ENCODE measurements around the gene POC1A. TPM values are rescaled to one million over a fixed set of nuclear protein-coding genes. Genes with fewer than 3 reads are reported as not detected.

POC1A gene
- total and polyA plus RNA-seq, 2 of the 8 experiments (the other 6 are each of a cell fraction or from before 2014, with no cell fraction given): 35.7 to 39.2 TPM

- CTCF ChIA-PET (ENCODE audit: partially characterized antibody): interaction anchor here (1.2 to 9.4 kb wide), 11 partner anchors 10 to 112 kb away, joined by 3 to 124 read pairs (median 9); partner anchors contain the start of gene DUSP7
- no peaks in the 10 kb centered on the region for H3K79me2 ChIP-seq (ENCODE audit: control insufficient read depth in 1 of 2, insufficient read depth in 2 of 2, low read length in 2 of 2)
- no peak for FAIRE-seq
- TF ChIP-seq SIRT6 (IDR thresholded peaks at IDR 0.05; ENCODE audit: low read length): no peak
- TF ChIP-seq SP4 (IDR thresholded peaks at IDR 0.05; ENCODE audit: low read length): no peak
- TF ChIP-seq HDAC2 (IDR thresholded peaks at IDR 0.05; ENCODE audit: borderline replicate concordance in 1 of 2, low read depth in 2 of 2, low read length in 2 of 2): no peak
- no peak for TF ChIP-seq TAF7 (optimal IDR thresholded peaks at IDR 0.05; ENCODE audit: borderline replicate concordance, low read depth, low read length)
- no peak for TF ChIP-seq BRCA1 (IDR thresholded peaks at IDR 0.05; ENCODE audit: low read depth, low read length)
- TF ChIP-seq MAFK (IDR thresholded peaks at IDR 0.05; ENCODE audit: low read depth, low read length): no peak
- TF ChIP-seq NRF1 (IDR thresholded peaks at IDR 0.05; ENCODE audit: low read depth, low read length): no peak
- TF ChIP-seq GABPA (IDR thresholded peaks at IDR 0.05; ENCODE audit: borderline replicate concordance, insufficient read depth, low read length): no peak
- TF ChIP-seq EGR1 (IDR thresholded peaks at IDR 0.05; ENCODE audit: borderline replicate concordance, low read depth, low read length): no peak
- no peak for TF ChIP-seq RFX5 (IDR thresholded peaks at IDR 0.05; ENCODE audit: borderline replicate concordance, low read depth, low read length)
- no peak for TF ChIP-seq GTF2F1 (IDR thresholded peaks at IDR 0.05; ENCODE audit: borderline replicate concordance, low read depth, low read length)
Observed at GRCh38 chr3:52032702-52033408, 121.4 kb downstream of the POC1A start.

More at GRCh38 chr3:52032702-52033408, 121.4 kb downstream of the POC1A start:
- Histone ChIP-seq H3K9ac (replicated peaks in 1 of 4; ENCODE audit: extremely low read depth in 1 of 4, low read depth in 3 of 4, low read length in 3 of 4) (no peak overlapping the region), H3K4ac (replicated peaks; ENCODE audit: insufficient read length, low read depth, low read length) (no peak overlapping the region), H2BK12ac (ENCODE audit: low read depth, low read length) (no peak overlapping the region), H3K56ac (replicated peaks; ENCODE audit: insufficient read length, low read depth, low read length) (no peak overlapping the region), H3K18ac (ENCODE audit: extremely low read depth, low read length) (no peak overlapping the region), H3K36me3 (ENCODE audit: control insufficient read depth in 2 of 4, insufficient read depth in 4 of 4, low read length in 3 of 4) (no peaks in the 10 kb centered on the region), H2AFZ (ENCODE audit: low read length) (no peak overlapping the region), H4K8ac (ENCODE audit: extremely low read depth, insufficient read depth, low read length) (no peak overlapping the region; the same call in 1 of the 2 replicates), H3K79me1 (ENCODE audit: low read depth, low read length) (no peaks in the 10 kb centered on the region), H3K23me2 (ENCODE audit: low read depth, low read length) (no peaks in the 10 kb centered on the region), H3K4me2 (ENCODE audit: insufficient read depth in 1 of 2, low read depth in 2 of 2, low read length in 2 of 2) (no peak overlapping the region), H2BK5ac (ENCODE audit: low read depth, low read length) (no peak overlapping the region; the same call in 1 of the 2 replicates), H4K20me1 (replicated peaks in 1 of 2; ENCODE audit: control insufficient read depth in 1 of 2, insufficient read depth in 2 of 2, low read length in 2 of 2) (no peaks in the 10 kb centered on the region), H3K27ac (ENCODE audit: low read depth, low read length) (no peak overlapping the region), H3K27me3 (replicated peaks in 1 of 4; ENCODE audit: control insufficient read depth in 3 of 4, extremely low read depth in 1 of 4, insufficient read depth in 3 of 4, low read length in 3 of 4) (no peaks in the 10 kb centered on the region), H2BK15ac (ENCODE audit: low read length) (0 out of 2 replicates have a peak overlapping the region, but pooled peaks have one; percentile 5), H4K91ac (replicated peaks; ENCODE audit: insufficient read length, low read length) (no peak overlapping the region), H3K4me1 (replicated peaks in 1 of 4; ENCODE audit: control insufficient read depth in 3 of 4, insufficient read depth in 4 of 4, low read length in 3 of 4) (peaks cover 0 to 6% (median 1%) of the 10 kb centered on the region in 4 experiments; a peak in 2 of 7 replicates), H3K4me3 (ENCODE audit: extremely low read depth in 1 of 4, insufficient read depth in 2 of 4, low read depth in 3 of 4, low read length in 4 of 4) (no peak overlapping the region), H3K9me3 (ENCODE audit: insufficient read depth in 2 of 2, low read depth in 1 of 2, low read length in 1 of 2) (no peaks in the 10 kb centered on the region), H4K5ac (ENCODE audit: insufficient read length, low read depth, low read length) (no peak overlapping the region), H3K14ac (ENCODE audit: insufficient read length) (no peak overlapping the region), H2BK20ac (ENCODE audit: low read length) (no peak overlapping the region), H2AK5ac (ENCODE audit: low read depth, low read length) (no peak overlapping the region), H3K23ac (ENCODE audit: insufficient read length) (no peak overlapping the region), H2BK120ac (replicated peaks; ENCODE audit: low read depth, low read length) (no peak overlapping the region)
- POLR2A ChIA-PET (ENCODE audit: partially characterized antibody): interaction anchor here (0.7 to 1.2 kb wide), 2 partner anchors 23 to 41 kb away, joined by 3 read pairs; no protein-coding TSS in a partner anchor
- 92% methylated on average over 11 of the region's 11 CpGs; no CpG with 5 or more reads in 1 of the 2 experiments for WGBS, 2 experiments (ENCODE audit: extremely low coverage in 1 of 2, insufficient coverage in 1 of 2, insufficient read length in 1 of 2, insufficient replicate concordance in 2 of 2, low coverage in 1 of 2, low lambda C conversion rate in 2 of 2, missing lambda C conversion rate in 1 of 2)
- DNase-seq (ENCODE audit: low read depth in 1 of 2, low spot score in 2 of 2): no peak

Measured in H1 (cell line).